Muscle of leg (tissue), 11 donors: ENCODE results near the gene APOBR. TPM values are rescaled to one million over a fixed set of nuclear protein-coding genes. Genes with fewer than 3 reads are reported as not detected.
A peak's percentile ranks its signal among the peaks of the same experiment; 100 is the strongest.

Source experiments
- DNase-seq: peaks from one replicate; pipeline ENCODE4 v3.0.0; 2013
- H3K27ac ChIP-seq: one replicate; pipeline ENCODE4 v1.5.1; 2013; ENCODE audit warnings: mild to moderate bottlenecking, low read length, control low read depth
- H3K27me3 ChIP-seq: one replicate; pipeline ENCODE4 v1.6.1; 2013; ENCODE audit warnings: low read length; ENCODE audit not compliant: control insufficient read depth, insufficient read depth
- H3K36me3 ChIP-seq: one replicate; pipeline ENCODE4 v1.6.1; 2013; ENCODE audit warnings: low read length; ENCODE audit not compliant: control insufficient read depth, insufficient read depth
- H3K4me1 ChIP-seq: one replicate; pipeline ENCODE4 v1.6.1; 2013; ENCODE audit warnings: low read length; ENCODE audit not compliant: control insufficient read depth, insufficient read depth
- H3K4me3 ChIP-seq: one replicate; pipeline ENCODE4 v1.5.1; 2013; ENCODE audit warnings: low read length, control low read depth
- H3K9me3 ChIP-seq: replicated peaks from 2 replicates; pipeline ENCODE4 v1.6.1; 2013; ENCODE audit warnings: low read depth, low read length; ENCODE audit not compliant: control insufficient read depth
- WGBS: methylation state at CpG from one replicate; pipeline ENCODE4 v1.1.5; 2013; ENCODE audit warnings: missing lambda C conversion rate; ENCODE audit not compliant: insufficient coverage; 5-methylcytosine and 5-hydroxymethylcytosine counted together
- polyA plus RNA-seq, 8 donors: library from polyadenylated mRNA; unstranded; fragments of 120-200 nt; gene quantifications; one replicate each; pipeline versions ENCODE4 v1.2.1 to v1.2.3, GENCODE V29; 2013; ENCODE audit warnings: inconsistent platforms in 1 of 8, low replicate concordance in 1 of 8; ENCODE audit not compliant: insufficient read length in 8 of 8, insufficient read depth in 1 of 8
- total RNA-seq: library from RNA; stranded (reverse); fragments of 120-200 nt; gene quantifications from one replicate; pipeline ENCODE4 v1.2.4, GENCODE V29; 2013

Gene APOBR
- total and polyA plus RNA-seq, 9 donors = 0.18 to 1.5 (median 1.1) TPM

- no peak for DNase-seq
- WGBS = 83% methylated on average over 2 of the region's 5 CpGs
Measured at GRCh38 chr16:28486266-28486665, 8.2 kb upstream of the APOBR start.

GRCh38 chr16:28491230-28491969 is 3.0 kb upstream of the APOBR start:
- H3K4me1 ChIP-seq = peaks cover 3% of the 10 kb centered on the region
- peak; percentile 44 for DNase-seq
- peaks cover 23% of the 10 kb centered on the region for H3K36me3 ChIP-seq
- no peaks in the 10 kb centered on the region for H3K9me3 ChIP-seq
- H3K27ac ChIP-seq = peak overlapping the region; percentile 85
- H3K27me3 ChIP-seq = no peaks in the 10 kb centered on the region
- 0% methylated on average over 40 of the region's 42 CpGs for WGBS
- peak overlapping the region; percentile 96 for H3K4me3 ChIP-seq

More at GRCh38 chr16:28486266-28486665, 8.2 kb upstream of the APOBR start:
- peaks cover 47% of the 10 kb centered on the region for H3K36me3 ChIP-seq
- H3K4me1 ChIP-seq = peaks cover 3% of the 10 kb centered on the region
- H3K27me3 ChIP-seq = no peaks in the 10 kb centered on the region
- H3K9me3 ChIP-seq = no peaks in the 10 kb centered on the region
- no peak overlapping the region for H3K4me3 ChIP-seq
- no peak overlapping the region for H3K27ac ChIP-seq

- WGBS = under 1% methylated on average over 14 of the region's 21 CpGs
- H3K4me1 ChIP-seq = peaks cover 3% of the 10 kb centered on the region
- peak; percentile 98 for DNase-seq
Measured at GRCh38 chr16:28491970-28492474, 2.4 kb upstream of the APOBR start, which contains the start of gene CLN3. Gene CLN3 (minus strand): TSS chr16:28492074. CDS start chr16:28491759, 315 bp downstream.

GRCh38 chr16:28492511-28492910 is 1.9 kb upstream of the APOBR start:
- peak overlapping the region; percentile 85 for H3K27ac ChIP-seq
- H3K4me1 ChIP-seq = peaks cover 3% of the 10 kb centered on the region
- no peaks in the 10 kb centered on the region for H3K27me3 ChIP-seq
- no peak for DNase-seq
- H3K4me3 ChIP-seq = peak overlapping the region; percentile 96
- no CpG with 5 or more reads among the region's 4 CpGs for WGBS
- H3K9me3 ChIP-seq = no peaks in the 10 kb centered on the region
- H3K36me3 ChIP-seq = peaks cover 14% of the 10 kb centered on the region

More at GRCh38 chr16:28491970-28492474, 2.4 kb upstream of the APOBR start, which contains the start of gene CLN3:
- peaks cover 19% of the 10 kb centered on the region for H3K36me3 ChIP-seq
- no peaks in the 10 kb centered on the region for H3K9me3 ChIP-seq
- H3K27me3 ChIP-seq = no peaks in the 10 kb centered on the region
- H3K4me3 ChIP-seq = peak within 1 kb of the TSS; percentile 96
- peak within 1 kb of the TSS; percentile 85 for H3K27ac ChIP-seq

- Histone ChIP-seq H3K27me3 (no peaks in the 10 kb centered on the region), H3K27ac (no peak overlapping the region), H3K4me1 (peaks cover 3% of the 10 kb centered on the region), H3K4me3 (peak overlapping the region; percentile 5), H3K9me3 (no peaks in the 10 kb centered on the region), H3K36me3 (no peaks in the 10 kb centered on the region)
- no peak for DNase-seq
- 72% methylated on average over 12 of the region's 13 CpGs for WGBS
Measured at GRCh38 chr16:28495098-28495793, 803 bp downstream of the APOBR start.

GRCh38 chr16:28495795-28496749 is 1.6 kb downstream of the APOBR start:
- 77% methylated on average over 18 of the region's 20 CpGs for WGBS
- Histone ChIP-seq H3K4me3 (no peak overlapping the region), H3K27ac (no peak overlapping the region), H3K27me3 (no peaks in the 10 kb centered on the region), H3K36me3 (no peaks in the 10 kb centered on the region), H3K9me3 (no peaks in the 10 kb centered on the region), H3K4me1 (no peaks in the 10 kb centered on the region)
- no peak for DNase-seq

GRCh38 chr16:28496844-28497243 is 2.4 kb downstream of the APOBR start:
- Histone ChIP-seq H3K27me3 (no peaks in the 10 kb centered on the region), H3K9me3 (no peaks in the 10 kb centered on the region), H3K36me3 (no peaks in the 10 kb centered on the region), H3K4me1 (no peaks in the 10 kb centered on the region), H3K4me3 (no peak overlapping the region), H3K27ac (no peak overlapping the region)
- no peak for DNase-seq
- 51% methylated on average over 19 of the region's 19 CpGs for WGBS

- H3K27ac ChIP-seq = no peak overlapping the region
- H3K9me3 ChIP-seq = no peaks in the 10 kb centered on the region
- no peaks in the 10 kb centered on the region for H3K27me3 ChIP-seq
- 86% methylated on average over 9 of the region's 9 CpGs for WGBS
- no peaks in the 10 kb centered on the region for H3K36me3 ChIP-seq
- DNase-seq = no peak
- no peaks in the 10 kb centered on the region for H3K4me1 ChIP-seq
- no peak overlapping the region for H3K4me3 ChIP-seq
Measured at GRCh38 chr16:28497386-28497785, 2.9 kb downstream of the APOBR start.

GRCh38 chr16:28497861-28498599 is 3.6 kb downstream of the APOBR start:
- Histone ChIP-seq H3K36me3 (no peaks in the 10 kb centered on the region), H3K27ac (no peak overlapping the region), H3K4me3 (no peak overlapping the region), H3K4me1 (no peaks in the 10 kb centered on the region), H3K9me3 (no peaks in the 10 kb centered on the region), H3K27me3 (no peaks in the 10 kb centered on the region)
- DNase-seq = no peak
- WGBS = 81% methylated on average over 33 of the region's 33 CpGs
